ENCODE data around the gene TTL. TPM values are rescaled to one million over a fixed set of nuclear protein-coding genes. Genes with fewer than 3 reads are reported as not detected.
A peak's percentile ranks its signal among the peaks of the same experiment; 100 is the strongest.

The TTL gene
- total and polyA plus RNA-seq, 4 donors, result 3.6 to 9.5 (median 7.1) TPM

GRCh38 chr2:112582314-112582746 lies 100.4 kb downstream of the TTL start:
- H3K36me3 ChIP-seq (ENCODE audit: control insufficient read depth in 4 of 4, insufficient read depth in 3 of 4, low read depth in 1 of 4, low read length in 3 of 4), result peaks cover 0 to 3% (median 0%) of the 10 kb centered on the region in 4 donors
- TF ChIP-seq RAD21 (IDR thresholded peaks at IDR 0.05) (peak; percentile 67 to 70), CTCF (IDR thresholded peaks at IDR 0.05; ENCODE audit: low read depth, low read length, missing input control) (peak; percentile 46), ZBTB33 (IDR thresholded peaks at IDR 0.05) (no peak)
- no peak for DNase-seq (ENCODE audit: low spot score)

GRCh38 chr2:112583497-112584133 lies 101.7 kb downstream of the TTL start:
- no peaks in the 10 kb centered on the region for H3K9me3 ChIP-seq (ENCODE audit: control insufficient read depth in 4 of 4, low read length in 3 of 4)
- peaks cover 0 to 3% (median 0%) of the 10 kb centered on the region in 4 donors for H3K36me3 ChIP-seq (ENCODE audit: control insufficient read depth in 4 of 4, insufficient read depth in 3 of 4, low read depth in 1 of 4, low read length in 3 of 4)
- TF ChIP-seq HNF4A (conservative IDR thresholded peaks at IDR 0.05) (no peak), MAX (IDR thresholded peaks at IDR 0.05) (no peak), RXRA (IDR thresholded peaks at IDR 0.05) (no peak), RAD21 (IDR thresholded peaks at IDR 0.05) (no peak), YY1 (IDR thresholded peaks at IDR 0.05) (no peak), TAF1 (conservative IDR thresholded peaks at IDR 0.05) (no peak), FOXA1 (IDR thresholded peaks at IDR 0.05) (no peak)
- DNase-seq (ENCODE audit: low spot score), result no peak
- peaks cover 4 to 30% (median 18%) of the 10 kb centered on the region in 4 donors for H3K4me1 ChIP-seq (ENCODE audit: control insufficient read depth in 4 of 4, insufficient read depth in 4 of 4, low read length in 3 of 4)
- WGBS, result 36% methylated on average over 19 of the region's 19 CpGs
- no peaks in the 10 kb centered on the region for H3K27me3 ChIP-seq (ENCODE audit: control insufficient read depth in 4 of 4, insufficient read depth in 4 of 4, low read length in 3 of 4)
- H3K9ac ChIP-seq (ENCODE audit: low read depth in 1 of 2, low read length in 2 of 2), result peak overlapping the region; percentile 42 to 83
- peak overlapping the region; percentile 66 to 98 (median 90) for H3K4me3 ChIP-seq (ENCODE audit: low read depth in 1 of 3, low read length in 3 of 3)
- peak overlapping the region; percentile 94 to 95 for H3K27ac ChIP-seq (ENCODE audit: low read depth in 1 of 2, low read length in 2 of 2)

More at GRCh38 chr2:112582314-112582746, 100.4 kb downstream of the TTL start:
- H3K4me3 ChIP-seq (ENCODE audit: low read depth in 1 of 3, low read length in 3 of 3), result no peak overlapping the region
- H3K9ac ChIP-seq (ENCODE audit: low read depth in 1 of 2, low read length in 2 of 2), result no peak overlapping the region
- H3K27me3 ChIP-seq (ENCODE audit: control insufficient read depth in 4 of 4, insufficient read depth in 4 of 4, low read length in 3 of 4), result no peaks in the 10 kb centered on the region
- WGBS, result 45% methylated on average over 10 of the region's 10 CpGs
- H3K9me3 ChIP-seq (ENCODE audit: control insufficient read depth in 4 of 4, low read length in 3 of 4), result no peaks in the 10 kb centered on the region
- H3K27ac ChIP-seq (ENCODE audit: low read depth in 1 of 2, low read length in 2 of 2), result no peak overlapping the region
- H3K4me1 ChIP-seq (ENCODE audit: control insufficient read depth in 4 of 4, insufficient read depth in 4 of 4, low read length in 3 of 4), result peaks cover 4 to 25% (median 15%) of the 10 kb centered on the region in 4 donors

- H3K9ac ChIP-seq (ENCODE audit: low read depth in 1 of 2, low read length in 2 of 2), result peak within 1 kb of the TSS; percentile 87 to 89
- under 1% methylated on average over 54 of the region's 54 CpGs for WGBS
- H3K27ac ChIP-seq (ENCODE audit: low read depth in 1 of 2, low read length in 2 of 2), result peak within 1 kb of the TSS; percentile 94 to 95
- peak within 1 kb of the TSS; percentile 66 to 98 (median 90) for H3K4me3 ChIP-seq (ENCODE audit: low read depth in 1 of 3, low read length in 3 of 3)
- DNase-seq (ENCODE audit: low spot score), result peak; percentile 88
- H3K9me3 ChIP-seq (ENCODE audit: control insufficient read depth in 4 of 4, low read length in 3 of 4), result no peaks in the 10 kb centered on the region
- H3K36me3 ChIP-seq (ENCODE audit: control insufficient read depth in 4 of 4, insufficient read depth in 3 of 4, low read depth in 1 of 4, low read length in 3 of 4), result peaks cover 0 to 3% (median 0%) of the 10 kb centered on the region in 4 donors
- no peaks in the 10 kb centered on the region for H3K27me3 ChIP-seq (ENCODE audit: control insufficient read depth in 4 of 4, insufficient read depth in 4 of 4, low read length in 3 of 4)
- H3K4me1 ChIP-seq (ENCODE audit: control insufficient read depth in 4 of 4, insufficient read depth in 4 of 4, low read length in 3 of 4), result peaks cover 5 to 31% (median 18%) of the 10 kb centered on the region in 4 donors
- TF ChIP-seq NR2F2 (IDR thresholded peaks at IDR 0.05) (peak; percentile 48), RAD21 (IDR thresholded peaks at IDR 0.05) (no peak), GABPA (IDR thresholded peaks at IDR 0.05 in 1 of 2, conservative IDR thresholded peaks at IDR 0.05 in 1 of 2) (peak; percentile 94 to 99), HNF4A (conservative IDR thresholded peaks at IDR 0.05) (peak in 1 of 2 donors; percentile 31), MAX (IDR thresholded peaks at IDR 0.05) (peak; percentile 97), RXRA (IDR thresholded peaks at IDR 0.05) (peak; percentile 79 to 85), ATF3 (IDR thresholded peaks at IDR 0.05) (peak; percentile 54), REST (IDR thresholded peaks at IDR 0.05) (peak; percentile 73), FOXA1 (IDR thresholded peaks at IDR 0.05) (peak; percentile 35)
Measured at GRCh38 chr2:112584134-112584890, 102.4 kb downstream of the TTL start, which contains the start of gene CHCHD5. Gene CHCHD5, plus strand, starts transcription at chr2:112584609. Its CDS starts 39 bp downstream, at chr2:112584648.
